WTC11 (cell line): Measurements from ENCODE around the gene DEFB116.

Experiments
- ATF3 ChIP-seq: sonication (generic); formaldehyde crosslinking; conservative IDR thresholded peaks from 2 replicates; pipeline ENCODE4 v1.8.1; 2022; ENCODE audit warnings: mild to moderate bottlenecking, missing genetic modification reagents
- CREB1 ChIP-seq: sonication (generic); formaldehyde crosslinking; IDR thresholded peaks from 2 replicates; pipeline ENCODE4 v1.8.0; 2023; ENCODE audit warnings: mild to moderate bottlenecking, missing genetic modification reagents
- CTCF ChIP-seq: fragments of 200-600 bp; IDR thresholded peaks from 2 replicates; pipeline ENCODE4 v1.8.0; 2022; ENCODE audit warnings: antibody characterized with exemption
- IRF2 ChIP-seq: sonication (generic); formaldehyde crosslinking; IDR thresholded peaks from 2 replicates; pipeline ENCODE4 v1.8.0; 2022; ENCODE audit warnings: low read depth, missing genetic modification reagents, borderline replicate concordance
- SP1 ChIP-seq: sonication (generic); formaldehyde crosslinking; conservative IDR thresholded peaks from 2 replicates; pipeline ENCODE4 v1.8.1; 2022; ENCODE audit warnings: missing genetic modification reagents

GRCh38 chr20:31257364-31257763 lies 51.0 kb downstream of the DEFB116 start, which contains the start of gene DEFB115:
- TF ChIP-seq SP1 (CRISPR knock-in tag) = no peak
- TF ChIP-seq CTCF = no peak
- no peak for TF ChIP-seq ATF3 (CRISPR knock-in tag)
- no peak for TF ChIP-seq IRF2
- TF ChIP-seq CREB1 = no peak
